Measurements from ENCODE around the gene DET1. TPM values are rescaled to one million over a fixed set of nuclear protein-coding genes. Genes with fewer than 3 reads are reported as not detected.

DET1 gene
- total RNA-seq, 1 donor from 2014 or later: 2.6 TPM

DNA sequence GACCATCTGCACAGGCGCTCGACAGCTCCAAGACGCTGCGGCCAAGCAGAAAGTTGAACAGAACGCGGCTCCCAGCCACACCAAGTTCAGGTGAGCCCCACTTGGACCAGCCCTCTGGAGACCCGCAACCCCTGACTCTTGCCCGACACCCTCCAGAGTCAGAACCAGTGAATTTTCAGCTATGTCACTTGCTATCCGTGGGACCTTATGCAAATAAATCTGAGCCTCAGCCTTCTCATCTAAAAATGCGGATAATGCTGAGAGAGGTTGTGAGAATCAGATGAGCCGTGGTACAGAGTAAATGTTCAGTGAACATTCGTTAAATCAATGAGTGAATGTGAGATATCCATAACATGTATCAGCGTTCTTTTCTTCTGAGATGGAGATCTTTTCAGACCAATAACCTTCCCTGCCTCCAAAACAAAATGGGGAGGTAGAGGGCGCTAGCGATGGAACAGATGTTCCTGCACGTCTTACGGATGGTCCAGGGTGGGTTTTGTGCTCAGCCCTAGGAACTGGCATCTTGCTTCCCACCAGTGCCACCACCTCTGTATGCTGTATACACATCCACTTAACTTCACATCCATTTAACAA lies 78.4 kb downstream of the DET1 start:
- Mint-ChIP-seq H3K4me1 (ENCODE audit: low read depth) (peaks cover 27% of the 10 kb centered on the region), H3K27ac (peak overlapping the region; percentile 94), H3K4me3 (ENCODE audit: low read depth) (peak overlapping the region; percentile 96), H3K9me3 (no peaks in the 10 kb centered on the region), H3K27me3 (ENCODE audit: low read depth) (no peaks in the 10 kb centered on the region), H3K36me3 (ENCODE audit: low read depth) (peaks cover 44% of the 10 kb centered on the region)
- intact Hi-C loops (cut with micrococcal nuclease): loop anchor here (1.0 to 5.0 kb wide), 4 partner anchors 78 to 1816 kb away; partner anchors contain the start of gene DET1
- DNase-seq (ENCODE audit: low spot score): peak; percentile 13

DNA sequence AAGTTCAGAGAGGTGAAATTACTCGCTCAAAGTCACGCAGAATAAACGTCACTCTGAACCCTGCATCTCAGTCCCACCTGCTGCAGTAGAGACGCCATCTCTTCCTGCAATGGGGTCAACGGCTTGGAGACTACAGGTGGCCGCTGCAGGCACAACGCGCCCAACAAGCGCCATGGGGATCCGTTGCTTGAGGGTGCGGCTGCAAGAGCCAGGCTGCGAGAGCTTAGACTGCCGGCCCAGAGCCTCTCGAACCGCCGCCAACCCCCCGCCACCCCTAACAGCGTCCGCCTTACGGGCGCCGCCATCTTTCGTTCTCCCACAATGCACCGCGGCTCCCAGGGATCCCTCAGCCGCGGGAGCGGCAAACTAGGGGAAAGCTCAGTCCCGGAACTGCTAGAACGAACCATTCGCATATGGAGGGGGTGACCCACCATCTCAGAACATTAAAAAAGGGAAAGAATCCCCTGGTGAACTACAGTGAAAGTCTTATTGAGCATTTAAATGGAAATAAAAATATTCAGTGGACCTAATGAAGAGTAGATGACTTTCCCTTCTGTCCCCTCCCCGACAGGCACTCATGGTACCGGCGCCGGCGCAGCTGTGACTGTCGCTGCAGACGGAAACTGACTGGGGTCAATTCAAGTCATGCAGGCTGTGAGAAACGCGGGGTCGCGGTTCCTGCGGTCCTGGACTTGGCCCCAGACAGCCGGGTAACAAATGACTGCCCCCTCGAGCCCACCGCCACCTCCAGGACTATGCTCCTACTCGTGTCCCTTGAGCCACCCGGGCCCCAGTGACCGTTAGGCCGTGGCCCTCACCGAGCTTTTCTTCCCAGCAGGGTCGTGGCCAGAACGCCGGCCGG lies 79.2 kb downstream of the DET1 start, which contains the start of the genes MRPL46 and MRPS11:
Gene MRPL46, minus strand, starts transcription at position 316 of the 862 bp plus-strand sequence. Its CDS starts 11 bp downstream, at position 305.
Gene MRPS11, plus strand, starts transcription at position 636 of the 862 bp plus-strand sequence. Its CDS starts 10 bp downstream, at position 646.
- Mint-ChIP-seq H3K4me3 (ENCODE audit: low read depth) (peak within 1 kb of the TSS; percentile 96), H3K4me1 (ENCODE audit: low read depth) (peaks cover 26% of the 10 kb centered on the region), H3K36me3 (ENCODE audit: low read depth) (peaks cover 42% of the 10 kb centered on the region), H3K27ac (peak within 1 kb of the TSS; percentile 94), H3K9me3 (no peaks in the 10 kb centered on the region), H3K27me3 (ENCODE audit: low read depth) (no peaks in the 10 kb centered on the region)
- DNase-seq (ENCODE audit: low spot score): peak; percentile 86
- intact Hi-C loops (cut with micrococcal nuclease): loop anchor here (1.0 to 5.0 kb wide), 4 partner anchors 79 to 1815 kb away; partner anchors contain the start of gene DET1

- Mint-ChIP-seq H3K9me3 (no peaks in the 10 kb centered on the region), H3K4me3 (ENCODE audit: low read depth) (peak overlapping the region; percentile 96), H3K4me1 (ENCODE audit: low read depth) (peaks cover 23% of the 10 kb centered on the region), H3K27ac (peak overlapping the region; percentile 94), H3K36me3 (ENCODE audit: low read depth) (peaks cover 43% of the 10 kb centered on the region), H3K27me3 (ENCODE audit: low read depth) (no peaks in the 10 kb centered on the region)
- intact Hi-C loops (cut with micrococcal nuclease): loop anchor here (1.0 to 5.0 kb wide), 3 partner anchors 45 to 1813 kb away; no protein-coding TSS in a partner anchor
- no peak for DNase-seq (ENCODE audit: low spot score)
Measured at GRCh38 chr15:88465633-88466224, 80.8 kb downstream of the DET1 start.

DNA sequence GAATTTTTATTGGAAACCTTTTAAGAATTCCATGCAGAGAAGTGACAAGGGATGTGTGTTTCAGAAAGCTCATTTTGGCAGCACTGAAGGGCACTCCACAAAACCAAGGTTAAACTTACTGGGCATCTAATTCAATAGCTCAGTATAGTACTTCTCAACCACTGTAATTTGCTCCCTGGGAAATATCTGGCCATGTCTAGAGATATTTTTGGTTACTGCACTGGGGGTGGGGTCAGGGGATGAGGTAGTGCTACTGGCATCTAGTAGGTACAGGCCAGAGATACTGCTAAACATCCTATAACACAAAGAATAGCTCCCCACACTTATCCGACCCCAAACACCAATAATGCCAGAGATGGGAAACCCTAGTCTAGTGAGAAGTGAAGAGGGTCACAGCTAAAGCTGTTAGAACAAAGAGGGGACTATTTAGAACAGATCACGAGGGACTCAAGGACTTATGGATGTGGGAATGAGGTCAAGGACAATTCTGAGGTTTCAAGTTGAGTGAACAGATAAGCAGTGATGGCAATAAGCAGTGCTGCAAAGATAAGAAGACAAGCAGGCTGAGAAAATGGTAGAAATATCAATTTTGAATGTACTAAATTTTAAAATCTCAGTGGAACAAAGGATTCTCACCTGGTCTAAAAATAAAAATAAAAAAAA lies 82.5 kb downstream of the DET1 start:
- Mint-ChIP-seq H3K9me3 (no peaks in the 10 kb centered on the region), H3K27me3 (ENCODE audit: low read depth) (no peaks in the 10 kb centered on the region), H3K4me1 (ENCODE audit: low read depth) (peaks cover 23% of the 10 kb centered on the region), H3K36me3 (ENCODE audit: low read depth) (peaks cover 60% of the 10 kb centered on the region), H3K4me3 (ENCODE audit: low read depth) (no peak overlapping the region), H3K27ac (no peak overlapping the region)
- no peak for DNase-seq (ENCODE audit: low spot score)
- intact Hi-C loops (cut with micrococcal nuclease): no loop called here

Other genes with a start within 250 kb of the DET1 start
- gene MRPL46, start 79.3 kb downstream of the DET1 start, total RNA-seq: 39.8 and 42.4 TPM in 2 replicates
- gene MRPS11, start 79.0 kb downstream of the DET1 start, total RNA-seq: 69.5 and 71.0 TPM in 2 replicates
- 52.9 and 54.3 TPM in 2 replicates for gene AEN, start 74.7 kb upstream of the DET1 start, total RNA-seq
- 36.3 and 38.0 TPM in 2 replicates for gene ISG20, start 92.3 kb upstream of the DET1 start, total RNA-seq

All from activated T-helper 2 cell treated with anti-CD3 and anti-CD28 coated beads, Interferon-gamma antibody, Interleukin-2, Interleukin-4, amounts not matched to agents 10 μg/mL and 5 μg/mL and 100 μg/mL, durations not matched to agents 14 hours and 24 hours and 36 hours (primary cell).